Activated naive CD4-positive, alpha-beta T cell treated with anti-CD3 and anti-CD28 coated beads, Interleukin-2, amount 50 U/mL, for 16 hours (primary cell): ENCODE measurements around the gene DGKG.

Experiments used
- DNase-seq: peaks from one replicate; pipeline ENCODE4 v3.0.0-alpha.2; 2020

The DGKG gene

GRCh38 chr3:186207515-186207914, 154.5 kb downstream of the DGKG start:
- no peak for DNase-seq

DNA sequence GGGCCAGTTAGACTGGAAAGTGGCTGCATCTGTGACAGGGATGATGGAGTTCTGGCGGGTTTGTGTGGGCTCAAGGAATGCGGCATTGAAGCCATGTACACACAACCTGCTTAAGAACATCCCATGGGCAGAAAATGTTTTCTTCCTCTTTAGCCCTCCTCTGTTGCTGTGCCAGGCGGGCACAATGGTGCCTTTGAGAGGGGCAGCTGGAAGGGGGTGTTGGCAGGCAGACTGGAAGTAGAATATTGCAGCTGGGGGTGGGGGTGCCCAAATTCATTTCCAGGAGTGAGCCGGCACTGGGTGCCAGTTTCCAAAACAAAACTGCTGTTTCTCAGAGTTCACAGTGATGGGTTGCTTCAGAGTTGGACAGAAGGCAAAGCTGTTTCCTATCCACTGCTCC, 161.3 kb downstream of the DGKG start:
- DNase-seq = no peak

DNA sequence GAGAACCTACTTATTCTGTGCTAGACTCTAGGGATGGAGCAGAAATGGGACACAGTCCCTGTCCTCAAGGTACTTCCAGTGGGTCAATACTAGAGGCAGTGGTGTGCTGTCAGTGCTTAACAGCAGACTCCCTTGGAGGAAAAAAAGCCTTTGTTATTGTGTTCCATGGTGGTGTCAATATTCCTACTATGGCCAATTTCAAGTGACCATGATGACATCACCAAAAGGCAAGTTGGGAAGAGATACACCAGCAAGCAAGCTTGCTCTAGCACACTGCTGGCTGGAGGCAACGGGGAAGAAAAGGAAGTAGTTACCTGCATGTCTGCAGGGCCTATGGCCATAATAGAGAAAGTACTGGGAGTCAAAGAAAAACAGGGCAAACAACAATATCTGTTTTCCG, 163.6 kb downstream of the DGKG start:
- DNase-seq = no peak

GRCh38 chr3:186194451-186194811, 167.6 kb downstream of the DGKG start:
- DNase-seq = no peak

DNA sequence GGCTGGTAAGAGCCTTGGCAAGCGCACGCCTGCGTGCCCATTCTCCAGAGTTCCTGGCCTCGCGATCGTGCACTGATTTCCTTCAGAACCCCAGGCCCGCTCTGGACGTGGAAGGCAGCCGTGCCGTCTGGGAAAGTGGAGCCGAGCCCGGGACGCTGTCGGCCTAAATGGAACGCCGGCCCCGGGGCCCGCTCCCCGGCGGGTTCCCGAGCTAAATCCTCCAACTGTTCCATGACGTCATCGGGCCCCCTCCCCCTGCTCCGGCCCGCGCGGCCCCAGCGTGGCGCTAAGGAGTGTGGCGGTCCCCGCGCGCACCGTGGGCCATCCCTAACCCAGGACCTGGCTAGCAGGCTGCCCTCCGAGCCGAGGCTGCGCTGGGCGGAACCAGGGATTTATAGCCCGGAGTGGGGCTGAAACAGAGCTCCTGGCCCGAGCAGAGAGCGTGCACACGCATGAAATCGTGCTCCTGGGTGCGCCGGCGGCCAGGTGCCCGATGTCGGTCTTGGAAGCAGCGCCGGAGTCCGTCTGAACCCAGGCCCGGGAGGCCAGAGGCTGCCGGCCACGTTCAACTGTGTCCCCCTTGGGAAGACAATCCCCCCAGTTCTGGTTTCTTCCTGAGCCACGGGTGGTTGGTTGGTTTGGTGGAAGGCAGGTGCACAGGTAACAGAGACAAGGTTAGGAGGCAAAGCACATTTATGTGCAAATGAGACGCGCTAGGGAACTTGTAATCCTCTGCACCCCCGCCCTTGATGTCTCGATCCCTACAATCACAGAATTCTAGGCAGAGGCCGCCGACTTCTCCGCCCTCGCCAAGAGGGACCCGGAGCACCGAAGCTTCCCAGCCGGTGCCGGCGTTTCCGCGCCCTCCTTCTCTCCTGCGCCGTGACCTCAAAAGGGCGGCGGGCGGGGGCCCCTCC, 168.2 kb downstream of the DGKG start:
- DNase-seq = no peak

GRCh38 chr3:186192823-186193222, 169.2 kb downstream of the DGKG start:
- DNase-seq = no peak

DNA sequence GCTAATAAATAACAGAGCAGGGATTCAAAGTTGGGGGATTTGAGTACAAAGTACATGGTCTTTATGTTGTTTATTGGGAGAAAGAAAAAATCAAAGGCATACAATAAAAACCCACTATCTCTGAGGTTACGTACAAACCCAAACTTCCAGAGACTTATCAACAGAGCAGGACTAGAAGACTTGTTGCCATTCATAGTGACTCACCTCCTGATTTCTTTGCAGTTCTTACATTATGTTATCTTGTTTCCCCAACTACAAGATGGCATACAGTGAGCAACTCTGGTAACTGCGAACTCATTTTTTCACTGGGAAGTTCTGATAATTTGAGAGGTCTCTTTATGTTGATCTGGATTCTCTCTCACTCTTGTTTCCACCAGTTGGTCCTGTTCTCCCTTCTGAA, 172.5 kb downstream of the DGKG start:
- DNase-seq = no peak

GRCh38 chr3:186187401-186188275, 174.4 kb downstream of the DGKG start:
- DNase-seq = no peak

GRCh38 chr3:186185194-186185787, 176.7 kb downstream of the DGKG start:
- no peak for DNase-seq

DNA sequence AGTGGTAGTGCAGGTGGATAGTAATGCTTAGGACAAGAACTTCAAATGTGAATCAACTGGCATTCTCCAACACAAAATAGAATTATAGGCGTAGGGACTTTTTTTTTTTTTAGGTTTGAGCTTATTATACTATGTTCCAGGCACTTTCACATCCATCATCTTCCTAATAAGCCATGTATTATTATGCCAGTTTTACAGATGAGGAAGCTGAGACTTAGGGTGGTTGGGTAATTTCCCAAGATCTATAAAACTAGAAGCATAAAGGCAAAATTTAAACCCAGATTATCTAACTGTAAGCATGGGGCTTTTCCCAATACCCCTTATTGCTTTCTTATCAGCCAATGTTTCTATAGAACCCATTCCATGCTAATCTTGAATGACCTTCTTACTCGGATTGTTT, 178.0 kb downstream of the DGKG start:
- no peak for DNase-seq

DNA sequence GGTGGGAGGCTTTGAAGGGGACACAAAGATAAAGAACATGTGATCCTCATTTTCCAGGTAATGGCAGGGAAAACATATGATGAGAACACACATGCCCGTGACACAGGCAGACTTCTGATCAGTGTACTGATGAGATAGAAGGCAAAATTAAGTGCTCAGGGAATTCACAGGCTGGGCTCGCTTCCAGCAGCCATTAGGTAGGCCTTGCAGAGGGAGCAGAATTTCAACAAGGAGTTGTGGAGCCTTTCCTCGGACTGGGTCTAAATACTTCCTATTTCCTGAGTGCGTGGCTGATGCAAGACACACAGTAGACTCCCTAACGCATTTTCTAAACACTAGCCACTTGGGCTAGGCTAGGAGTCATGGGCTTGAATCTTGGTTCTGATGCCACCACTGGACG, 179.2 kb downstream of the DGKG start:
- DNase-seq = no peak

GRCh38 chr3:186181901-186182300, 180.1 kb downstream of the DGKG start:
- DNase-seq = no peak

- DNase-seq = no peak
Measured at GRCh38 chr3:186180891-186181481, 181.0 kb downstream of the DGKG start.

GRCh38 chr3:186180151-186180550, 181.9 kb downstream of the DGKG start:
- no peak for DNase-seq

DNA sequence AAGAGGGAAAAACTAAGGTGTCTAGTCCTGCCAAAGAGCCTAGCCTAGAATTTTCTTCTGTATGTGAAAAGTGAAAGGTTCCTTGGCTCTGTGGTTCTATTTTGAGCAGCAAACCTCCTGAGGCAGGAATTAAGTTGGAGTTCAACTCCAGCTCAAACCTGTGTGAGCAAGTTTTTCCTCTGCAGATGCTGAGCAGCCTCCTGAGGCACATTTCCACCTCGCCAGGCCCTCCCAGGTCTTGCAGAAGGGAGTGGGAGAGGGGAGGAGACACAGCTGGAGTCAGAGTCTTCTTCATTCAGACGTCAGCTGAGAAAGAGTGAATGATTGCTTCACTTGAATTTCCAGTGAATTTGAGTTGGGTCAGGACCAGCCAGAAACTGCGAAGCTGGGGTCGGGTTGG, 183.6 kb downstream of the DGKG start:
- DNase-seq = no peak

DNA sequence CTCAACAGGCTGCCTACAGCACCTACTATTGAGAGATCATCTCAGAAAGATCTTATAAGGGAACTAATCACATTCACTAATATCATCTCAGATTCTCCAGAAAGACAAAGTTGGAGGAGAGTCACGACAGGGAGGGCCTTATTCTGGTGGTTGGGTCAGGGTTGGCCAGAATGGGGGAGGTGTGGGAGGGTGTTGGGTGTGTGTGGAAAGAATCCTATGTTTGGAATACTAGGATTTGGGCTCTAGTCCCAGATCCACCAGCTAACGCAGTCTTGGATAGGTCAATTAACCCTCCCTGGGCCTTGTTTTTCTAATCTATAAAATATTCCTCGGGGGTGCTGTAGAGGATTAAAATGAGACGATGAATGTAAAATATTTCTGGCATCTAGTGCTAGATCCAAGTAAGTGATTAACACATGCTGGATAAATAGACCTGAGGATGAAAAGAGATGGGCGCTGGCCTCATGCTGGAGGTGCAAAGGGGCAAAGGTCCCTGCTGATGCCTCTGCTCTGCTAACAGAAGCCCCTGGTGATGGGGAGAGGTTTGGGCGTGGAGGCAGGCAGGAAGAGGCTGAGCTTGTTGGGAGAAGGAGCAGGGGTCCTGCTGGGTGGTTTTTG, 185.6 kb downstream of the DGKG start:
- no peak for DNase-seq

- DNase-seq = no peak
Measured at GRCh38 chr3:186173224-186173815, 188.7 kb downstream of the DGKG start.

GRCh38 chr3:186172353-186172752, 189.7 kb downstream of the DGKG start:
- DNase-seq = no peak

GRCh38 chr3:186171521-186171920, 190.5 kb downstream of the DGKG start:
- DNase-seq = no peak

DNA sequence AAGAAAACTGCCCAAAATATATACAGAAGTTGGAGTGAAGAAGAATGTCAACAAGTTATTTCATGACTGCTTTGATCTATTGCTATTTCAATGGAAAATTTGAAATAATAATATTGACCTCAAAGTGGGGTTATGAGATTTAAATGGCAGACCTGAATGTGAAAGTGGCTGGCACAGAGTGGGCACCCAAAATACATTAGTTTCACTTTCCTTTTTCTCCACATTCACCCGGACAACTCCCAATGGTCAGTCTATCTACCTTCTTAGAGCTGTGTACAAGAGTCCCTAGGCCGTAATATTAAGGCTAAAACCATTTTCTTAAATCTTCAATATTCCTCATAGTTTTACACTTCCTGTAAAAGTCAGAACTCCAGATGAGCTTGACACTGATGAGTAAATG, 191.5 kb downstream of the DGKG start:
- DNase-seq = no peak

DNA sequence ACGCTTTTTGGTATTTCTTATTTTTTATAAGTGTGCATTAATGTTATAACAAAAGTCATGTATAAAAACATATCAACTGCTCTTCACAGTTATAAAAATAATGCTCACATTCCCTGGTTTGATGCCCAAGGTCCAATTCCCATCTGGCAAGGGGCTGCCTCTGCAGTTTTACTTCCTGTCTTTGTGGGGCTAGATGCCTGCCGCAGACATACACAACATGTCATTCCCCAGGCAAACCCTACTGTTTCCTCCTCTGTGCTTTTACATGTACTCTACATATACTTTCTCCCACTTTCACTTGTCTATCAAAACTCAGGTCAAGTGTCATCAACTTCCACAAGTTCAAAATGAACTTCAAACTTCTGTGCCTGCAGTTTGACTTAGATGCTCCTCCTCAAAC, 192.7 kb downstream of the DGKG start:
- DNase-seq = no peak

- DNase-seq = no peak
Measured at GRCh38 chr3:186168976-186169375, 193.1 kb downstream of the DGKG start.
